GM18873 (cell line): ENCODE data around the gene SYMPK.
"Not testable (repeated sequence)": the region's sequence is repeated elsewhere in the genome, so short reads cannot be mapped to it uniquely, and the experiment has no call there.

ENCODE experiments used
- ATAC-seq: cut with Tn5 transposase; IDR thresholded peaks from one replicate; pipeline ENCODE4 v1.9.1; 2021; ENCODE audit warnings: mild to moderate bottlenecking, moderate library complexity, moderate number of reproducible peaks; ENCODE audit not compliant: unreplicated experiment, low FRiP score

SYMPK gene

GRCh38 chr19:45872095-45872919 lies 9.4 kb upstream of the SYMPK start:
- ATAC-seq, result no peak

GRCh38 chr19:45870798-45871197 lies 7.9 kb upstream of the SYMPK start:
- no peak for ATAC-seq

GRCh38 chr19:45867241-45867640 lies 4.3 kb upstream of the SYMPK start:
- not testable (repeated sequence) for ATAC-seq

GRCh38 chr19:45866400-45867176 lies 3.6 kb upstream of the SYMPK start:
- no peak for ATAC-seq

- ATAC-seq, result no peak
Measured at GRCh38 chr19:45865269-45865948, 2.5 kb upstream of the SYMPK start.

GRCh38 chr19:45864629-45865082 lies 1.7 kb upstream of the SYMPK start:
- ATAC-seq, result no peak

- ATAC-seq, result no peak
Measured at GRCh38 chr19:45863840-45864628, 1.1 kb upstream of the SYMPK start, which contains the start of gene FOXA3. FOXA3 (plus strand) TSS chr19:45864326; CDS start chr19:45864457, 131 bp downstream.

GRCh38 chr19:45863335-45863839 lies 440 bp upstream of the SYMPK start:
- no peak for ATAC-seq

- no peak for ATAC-seq
Measured at GRCh38 chr19:45862271-45862563, 730 bp downstream of the SYMPK start.

GRCh38 chr19:45860359-45861259 lies 2.3 kb downstream of the SYMPK start:
- ATAC-seq, result no peak

GRCh38 chr19:45854167-45854778 lies 8.7 kb downstream of the SYMPK start:
- ATAC-seq, result no peak

- no peak for ATAC-seq
Measured at GRCh38 chr19:45852983-45853382, 10.0 kb downstream of the SYMPK start.

GRCh38 chr19:45852145-45852750 lies 10.7 kb downstream of the SYMPK start:
- ATAC-seq, result no peak

GRCh38 chr19:45848922-45849321 lies 14.0 kb downstream of the SYMPK start:
- ATAC-seq, result no peak

- ATAC-seq, result no peak
Measured at GRCh38 chr19:45847663-45848062, 15.3 kb downstream of the SYMPK start.

GRCh38 chr19:45842198-45842597 lies 20.7 kb downstream of the SYMPK start:
- no peak for ATAC-seq

GRCh38 chr19:45834970-45835369 lies 28.0 kb downstream of the SYMPK start:
- ATAC-seq, result no peak

- no peak for ATAC-seq
Measured at GRCh38 chr19:45828945-45829344, 34.0 kb downstream of the SYMPK start.
